ENCODE results near the gene ODAD2.

Gene ODAD2

DNA sequence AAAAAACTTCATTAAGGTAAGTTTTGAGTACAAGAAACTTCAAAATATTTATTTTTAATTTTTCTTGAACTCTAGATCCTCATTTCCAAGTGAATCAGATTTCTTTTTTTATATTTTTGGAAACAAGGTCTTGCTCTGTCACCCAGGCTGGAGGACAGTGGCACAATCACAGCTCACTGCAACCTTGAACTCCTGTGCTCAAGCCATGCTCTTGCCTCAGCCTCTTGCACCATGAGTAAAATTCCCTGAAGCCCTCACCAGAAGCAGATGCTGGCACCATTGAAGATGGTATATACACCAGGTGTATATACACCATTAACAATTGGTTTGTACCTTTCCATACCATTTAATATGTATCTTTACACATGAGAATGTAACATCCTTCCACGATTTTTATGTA, 45.1 kb upstream of the ODAD2 start:
- Histone ChIP-seq H3F3A (ENCODE audit: low read depth) (no peaks in the 10 kb centered on the region), H3K4me1 (ENCODE audit: insufficient read depth, low read length, poor library complexity, severe bottlenecking) (no peaks in the 10 kb centered on the region), H3K9ac (ENCODE audit: low read depth, low read length, poor library complexity, severe bottlenecking) (no peak overlapping the region), H3K9me3 (ENCODE audit: insufficient read depth, low read depth, low read length) (no peaks in the 10 kb centered on the region), H3K36me3 (ENCODE audit: insufficient read depth, low read length) (no peaks in the 10 kb centered on the region), H4K20me1 (ENCODE audit: insufficient read depth, low read length, poor library complexity, severe bottlenecking) (no peaks in the 10 kb centered on the region), H3K79me2 (ENCODE audit: insufficient read depth, low read length) (no peaks in the 10 kb centered on the region), H3K27me3 (ENCODE audit: insufficient read depth, low read length, poor library complexity, severe bottlenecking) (no peaks in the 10 kb centered on the region), H3K4me2 (ENCODE audit: low read depth, low read length, poor library complexity, severe bottlenecking) (no peak overlapping the region), H3K9me2 (replicated peaks; ENCODE audit: low read depth, low read length) (no peaks in the 10 kb centered on the region), H2AFZ (ENCODE audit: low read length) (no peak overlapping the region), H3K4me3 (ENCODE audit: low read length, poor library complexity, severe bottlenecking) (no peak overlapping the region)
- TF ChIP-seq CTCF (conservative IDR thresholded peaks at IDR 0.05; ENCODE audit: low read length) (no peak), EZH2phosphoT487 (IDR thresholded peaks at IDR 0.05; ENCODE audit: borderline replicate concordance) (no peak)

DNA sequence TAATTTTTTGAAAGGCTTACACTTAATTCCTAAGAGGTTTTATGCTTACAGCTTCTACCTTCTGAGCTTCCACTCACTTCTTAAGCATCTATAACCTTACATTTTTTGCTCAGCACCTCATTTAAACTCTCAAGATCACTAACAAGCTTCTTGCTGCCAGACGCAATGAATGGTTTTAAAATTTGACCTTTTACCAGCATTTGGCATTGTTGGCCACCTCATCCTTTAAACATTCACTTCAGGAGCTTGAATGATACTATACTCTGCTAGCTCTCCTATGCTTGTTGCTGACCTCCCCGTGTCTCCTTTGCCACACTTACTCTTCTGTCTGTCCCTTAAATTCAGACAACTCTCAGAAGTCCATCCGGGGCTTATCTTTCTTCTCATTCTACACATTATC, 37.7 kb upstream of the ODAD2 start:
- no peaks in the 10 kb centered on the region for H3K36me3 ChIP-seq (ENCODE audit: insufficient read depth, low read length)
- no peak overlapping the region for H3K9ac ChIP-seq (ENCODE audit: low read depth, low read length, poor library complexity, severe bottlenecking)
- TF ChIP-seq EZH2phosphoT487 (IDR thresholded peaks at IDR 0.05; ENCODE audit: borderline replicate concordance), result no peak
- no peak for TF ChIP-seq CTCF (conservative IDR thresholded peaks at IDR 0.05; ENCODE audit: low read length)
- H3K9me3 ChIP-seq (ENCODE audit: insufficient read depth, low read depth, low read length), result no peaks in the 10 kb centered on the region
- no peaks in the 10 kb centered on the region for H3K9me2 ChIP-seq (replicated peaks; ENCODE audit: low read depth, low read length)
- H3K79me2 ChIP-seq (ENCODE audit: insufficient read depth, low read length), result no peaks in the 10 kb centered on the region
- no peaks in the 10 kb centered on the region for H4K20me1 ChIP-seq (ENCODE audit: insufficient read depth, low read length, poor library complexity, severe bottlenecking)
- H3K4me3 ChIP-seq (ENCODE audit: low read length, poor library complexity, severe bottlenecking), result no peak overlapping the region
- H3K27me3 ChIP-seq (ENCODE audit: insufficient read depth, low read length, poor library complexity, severe bottlenecking), result no peaks in the 10 kb centered on the region
- no peak overlapping the region for H2AFZ ChIP-seq (ENCODE audit: low read length)
- H3K4me2 ChIP-seq (ENCODE audit: low read depth, low read length, poor library complexity, severe bottlenecking), result no peak overlapping the region
- no peaks in the 10 kb centered on the region for H3F3A ChIP-seq (ENCODE audit: low read depth)
- no peaks in the 10 kb centered on the region for H3K4me1 ChIP-seq (ENCODE audit: insufficient read depth, low read length, poor library complexity, severe bottlenecking)

DNA sequence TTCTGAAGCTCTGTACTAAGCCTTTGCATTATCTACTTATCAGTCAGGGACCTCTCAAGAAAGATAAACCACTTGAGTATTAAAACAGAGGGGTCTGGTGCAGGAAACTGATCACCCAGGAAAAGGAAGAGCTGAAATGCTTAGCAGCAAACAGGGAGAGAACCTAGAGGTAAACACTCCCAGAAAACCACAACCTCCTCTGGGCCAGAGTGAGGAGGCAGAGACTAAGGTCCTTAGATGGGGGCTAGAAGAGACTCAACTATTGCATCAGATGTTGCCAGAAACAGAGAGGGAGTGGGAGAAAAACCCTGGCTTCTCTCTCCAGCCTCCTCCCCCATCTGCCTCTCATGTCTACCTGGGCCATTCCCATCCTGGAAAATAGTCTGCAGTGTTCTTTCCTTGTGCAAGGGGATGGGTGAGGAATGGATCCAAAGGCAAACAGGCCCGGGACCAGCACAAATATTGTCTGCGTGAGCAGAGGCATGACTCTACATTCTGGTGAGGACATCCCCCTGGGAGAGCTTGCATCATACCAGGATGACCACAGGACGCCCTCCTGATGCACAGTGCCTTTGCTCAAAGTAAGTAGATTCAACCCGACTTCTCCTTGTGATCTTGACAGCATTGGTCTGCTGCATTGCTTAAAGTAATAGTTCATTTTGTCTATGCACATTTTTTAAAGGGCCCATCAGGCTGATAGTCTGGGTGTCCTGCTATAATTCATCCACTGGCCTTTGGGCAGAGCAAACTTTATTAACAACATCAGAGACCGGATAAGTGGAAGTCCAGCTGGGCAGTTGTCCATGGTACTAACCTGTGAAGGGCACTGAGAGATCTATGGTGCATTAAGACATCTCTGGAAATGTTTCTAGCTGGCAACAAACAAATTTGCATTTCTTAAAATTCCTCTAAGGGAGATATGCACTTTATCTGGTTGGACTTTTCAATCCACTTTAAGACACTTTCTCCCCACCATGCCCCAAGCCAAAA, 22.4 kb upstream of the ODAD2 start:
- H2AFZ ChIP-seq (ENCODE audit: low read length), result no peak overlapping the region
- H3K27me3 ChIP-seq (ENCODE audit: insufficient read depth, low read length, poor library complexity, severe bottlenecking), result no peaks in the 10 kb centered on the region

More for the DNA sequence above, 22.4 kb upstream of the ODAD2 start:
- TF ChIP-seq CTCF (conservative IDR thresholded peaks at IDR 0.05; ENCODE audit: low read length) (no peak), EZH2phosphoT487 (IDR thresholded peaks at IDR 0.05; ENCODE audit: borderline replicate concordance) (no peak)
- peaks cover 4% of the 10 kb centered on the region for H3K4me1 ChIP-seq (ENCODE audit: insufficient read depth, low read length, poor library complexity, severe bottlenecking)
- no peak overlapping the region for H3K9ac ChIP-seq (ENCODE audit: low read depth, low read length, poor library complexity, severe bottlenecking)
- no peaks in the 10 kb centered on the region for H3F3A ChIP-seq (ENCODE audit: low read depth)
- no peaks in the 10 kb centered on the region for H3K79me2 ChIP-seq (ENCODE audit: insufficient read depth, low read length)
- no peaks in the 10 kb centered on the region for H4K20me1 ChIP-seq (ENCODE audit: insufficient read depth, low read length, poor library complexity, severe bottlenecking)
- no peaks in the 10 kb centered on the region for H3K9me3 ChIP-seq (ENCODE audit: insufficient read depth, low read depth, low read length)
- no peaks in the 10 kb centered on the region for H3K9me2 ChIP-seq (replicated peaks; ENCODE audit: low read depth, low read length)
- H3K36me3 ChIP-seq (ENCODE audit: insufficient read depth, low read length), result no peaks in the 10 kb centered on the region
- no peak overlapping the region for H3K4me3 ChIP-seq (ENCODE audit: low read length, poor library complexity, severe bottlenecking)
- H3K4me2 ChIP-seq (ENCODE audit: low read depth, low read length, poor library complexity, severe bottlenecking), result no peak overlapping the region

Data from Loucy (cell line).